MM.1S (cell line): ENCODE data around the gene ANKMY2.

Experiments
- DNase-seq: peaks from one replicate; pipeline ENCODE4 v3.0.0-alpha.2; 2015
- H2AFZ ChIP-seq: fragments of 300-600 bp; sonication (generic); 2 replicates; pipeline ENCODE4 v1.6.0; 2016; ENCODE audit warnings: antibody characterized with exemption, low read length
- H3F3A ChIP-seq: fragments of 300-600 bp; sonication (generic); 2 replicates; pipeline ENCODE4 v1.6.1; 2016; ENCODE audit warnings: mild to moderate bottlenecking, antibody characterized with exemption, low read length, moderate library complexity, mixed read lengths; ENCODE audit not compliant: insufficient read depth
- H3K27ac ChIP-seq: fragments of 300-600 bp; sonication (generic); 2 replicates; pipeline ENCODE4 v1.5.1; 2016; ENCODE audit warnings: mild to moderate bottlenecking, low read length
- H3K27me3 ChIP-seq: fragments of 300-600 bp; sonication (generic); replicated peaks from 2 replicates; pipeline ENCODE4 v1.6.0; 2016; ENCODE audit warnings: low read length; ENCODE audit not compliant: insufficient read depth
- H3K36me3 ChIP-seq: fragments of 300-600 bp; sonication (generic); replicated peaks from 2 replicates; pipeline ENCODE4 v1.6.1; 2016; ENCODE audit warnings: mild to moderate bottlenecking, low read length, mixed read lengths; ENCODE audit not compliant: insufficient read depth
- H3K4me1 ChIP-seq: fragments of 300-600 bp; sonication (generic); 2 replicates; pipeline ENCODE4 v1.6.1; 2016; ENCODE audit warnings: low read length, mixed read lengths
- H3K4me2 ChIP-seq: fragments of 300-600 bp; sonication (generic); 2 replicates; pipeline ENCODE4 v1.6.0; 2016; ENCODE audit warnings: low read depth, low read length
- H3K4me3 ChIP-seq: fragments of 300-600 bp; sonication (generic); 2 replicates; pipeline ENCODE4 v1.5.1; 2016; ENCODE audit warnings: low read length, mixed read lengths
- H3K79me2 ChIP-seq: fragments of 300-600 bp; sonication (generic); 2 replicates; pipeline ENCODE4 v1.6.1; 2016; ENCODE audit warnings: mixed run types, low read length, mixed read lengths
- H3K9ac ChIP-seq: fragments of 300-600 bp; sonication (generic); 2 replicates; pipeline ENCODE4 v1.6.1; 2016; ENCODE audit warnings: low read length, mixed read lengths
- H3K9me2 ChIP-seq: fragments of 300-600 bp; sonication (generic); replicated peaks from 2 replicates; pipeline ENCODE4 v1.6.1; 2016; ENCODE audit warnings: mild to moderate bottlenecking, low read length, mixed read lengths; ENCODE audit not compliant: insufficient read depth
- H3K9me3 ChIP-seq: fragments of 300-600 bp; sonication (generic); replicated peaks from 2 replicates; pipeline ENCODE4 v1.6.1; 2016; ENCODE audit warnings: mild to moderate bottlenecking, low read length, mixed read lengths; ENCODE audit not compliant: insufficient read depth
- H4K20me1 ChIP-seq: fragments of 300-600 bp; sonication (generic); 2 replicates; pipeline ENCODE4 v1.6.1; 2016; ENCODE audit warnings: mild to moderate bottlenecking, low read length, moderate library complexity, mixed read lengths; ENCODE audit not compliant: insufficient read depth
- EZH2 ChIP-seq: fragments of 300-600 bp; sonication (generic); optimal IDR thresholded peaks from 2 replicates; pipeline ENCODE3; 2017; ENCODE audit warnings: low read depth, mild to moderate bottlenecking, antibody characterized with exemption, low read length, mixed read lengths
- EZH2phosphoT487 ChIP-seq: fragments of 300-600 bp; sonication (generic); IDR thresholded peaks from 2 replicates; pipeline ENCODE4 v1.6.1; 2018; ENCODE audit warnings: antibody characterized with exemption, low read length
- TF ChIP-seq, protein P1 (sequence below): fragments of 300-600 bp; sonication (generic); IDR thresholded peaks from 2 replicates; pipeline ENCODE4 v1.5.1; 2016; ENCODE audit warnings: antibody characterized with exemption, low read length, mixed read lengths

ANKMY2 gene

DNA sequence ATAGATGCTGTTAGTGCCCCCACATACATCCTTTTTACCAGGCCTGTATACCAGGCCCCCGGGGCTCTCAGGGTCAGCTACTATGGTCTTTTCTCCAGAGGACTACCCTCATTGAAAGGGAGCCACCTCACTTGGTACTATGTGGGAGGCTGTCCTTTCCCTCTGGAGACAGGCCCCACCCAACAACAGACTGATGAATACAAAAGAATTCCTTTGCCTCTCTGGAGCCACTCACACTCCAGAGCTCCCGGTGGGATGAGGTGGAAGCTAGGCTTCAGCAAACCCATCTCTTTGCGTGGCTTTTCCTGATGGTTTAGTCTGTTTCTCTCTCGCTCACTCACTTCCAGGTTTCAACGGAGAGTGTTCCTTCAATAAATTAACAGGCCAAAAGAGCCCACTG lies 30.3 kb downstream of the ANKMY2 start:
- Histone ChIP-seq H3F3A (no peaks in the 10 kb centered on the region), H3K9me2 (no peaks in the 10 kb centered on the region), H3K4me2 (no peak overlapping the region), H2AFZ (no peak overlapping the region), H3K4me1 (no peaks in the 10 kb centered on the region), H3K36me3 (no peaks in the 10 kb centered on the region), H3K27me3 (no peaks in the 10 kb centered on the region), H3K79me2 (no peaks in the 10 kb centered on the region), H3K4me3 (no peak overlapping the region), H3K27ac (no peak overlapping the region), H3K9ac (no peak overlapping the region), H4K20me1 (no peaks in the 10 kb centered on the region), H3K9me3 (no peaks in the 10 kb centered on the region)
- TF ChIP-seq EZH2 (no peak), EZH2phosphoT487 (no peak)
- TF ChIP-seq, protein P1, sequence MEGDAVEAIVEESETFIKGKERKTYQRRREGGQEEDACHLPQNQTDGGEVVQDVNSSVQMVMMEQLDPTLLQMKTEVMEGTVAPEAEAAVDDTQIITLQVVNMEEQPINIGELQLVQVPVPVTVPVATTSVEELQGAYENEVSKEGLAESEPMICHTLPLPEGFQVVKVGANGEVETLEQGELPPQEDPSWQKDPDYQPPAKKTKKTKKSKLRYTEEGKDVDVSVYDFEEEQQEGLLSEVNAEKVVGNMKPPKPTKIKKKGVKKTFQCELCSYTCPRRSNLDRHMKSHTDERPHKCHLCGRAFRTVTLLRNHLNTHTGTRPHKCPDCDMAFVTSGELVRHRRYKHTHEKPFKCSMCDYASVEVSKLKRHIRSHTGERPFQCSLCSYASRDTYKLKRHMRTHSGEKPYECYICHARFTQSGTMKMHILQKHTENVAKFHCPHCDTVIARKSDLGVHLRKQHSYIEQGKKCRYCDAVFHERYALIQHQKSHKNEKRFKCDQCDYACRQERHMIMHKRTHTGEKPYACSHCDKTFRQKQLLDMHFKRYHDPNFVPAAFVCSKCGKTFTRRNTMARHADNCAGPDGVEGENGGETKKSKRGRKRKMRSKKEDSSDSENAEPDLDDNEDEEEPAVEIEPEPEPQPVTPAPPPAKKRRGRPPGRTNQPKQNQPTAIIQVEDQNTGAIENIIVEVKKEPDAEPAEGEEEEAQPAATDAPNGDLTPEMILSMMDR = no peak
- no peak for DNase-seq

DNA sequence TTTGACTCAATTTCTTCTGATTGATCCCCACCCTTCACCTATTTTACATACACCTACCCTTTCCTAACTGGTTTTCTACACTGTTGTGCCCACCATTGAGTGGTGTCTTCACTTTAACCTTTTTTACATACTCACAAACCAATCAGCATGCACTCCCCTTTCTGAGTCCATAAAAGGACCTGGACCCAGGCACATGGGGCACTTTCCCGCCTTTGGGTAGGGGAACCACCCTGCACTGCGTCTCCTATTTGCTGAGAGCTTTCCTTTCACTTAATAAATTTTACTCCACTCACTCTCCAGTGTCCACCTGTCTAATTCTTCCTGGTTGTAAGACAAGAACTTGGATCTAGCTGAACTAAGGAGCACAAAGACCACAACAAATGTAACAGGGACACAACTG lies 33.8 kb downstream of the ANKMY2 start:
- H3K79me2 ChIP-seq = no peaks in the 10 kb centered on the region
- no peak for DNase-seq
- no peak overlapping the region for H3K9ac ChIP-seq
- H3K9me2 ChIP-seq = no peaks in the 10 kb centered on the region
- H4K20me1 ChIP-seq = no peaks in the 10 kb centered on the region
- no peaks in the 10 kb centered on the region for H3F3A ChIP-seq
- TF ChIP-seq EZH2 (no peak), EZH2phosphoT487 (no peak)
- H3K36me3 ChIP-seq = no peaks in the 10 kb centered on the region
- no peaks in the 10 kb centered on the region for H3K27me3 ChIP-seq
- no peaks in the 10 kb centered on the region for H3K9me3 ChIP-seq
- H2AFZ ChIP-seq = no peak overlapping the region
- H3K4me2 ChIP-seq = no peak overlapping the region
- H3K4me1 ChIP-seq = no peaks in the 10 kb centered on the region
- H3K27ac ChIP-seq = no peak overlapping the region
- no peak overlapping the region for H3K4me3 ChIP-seq

DNA sequence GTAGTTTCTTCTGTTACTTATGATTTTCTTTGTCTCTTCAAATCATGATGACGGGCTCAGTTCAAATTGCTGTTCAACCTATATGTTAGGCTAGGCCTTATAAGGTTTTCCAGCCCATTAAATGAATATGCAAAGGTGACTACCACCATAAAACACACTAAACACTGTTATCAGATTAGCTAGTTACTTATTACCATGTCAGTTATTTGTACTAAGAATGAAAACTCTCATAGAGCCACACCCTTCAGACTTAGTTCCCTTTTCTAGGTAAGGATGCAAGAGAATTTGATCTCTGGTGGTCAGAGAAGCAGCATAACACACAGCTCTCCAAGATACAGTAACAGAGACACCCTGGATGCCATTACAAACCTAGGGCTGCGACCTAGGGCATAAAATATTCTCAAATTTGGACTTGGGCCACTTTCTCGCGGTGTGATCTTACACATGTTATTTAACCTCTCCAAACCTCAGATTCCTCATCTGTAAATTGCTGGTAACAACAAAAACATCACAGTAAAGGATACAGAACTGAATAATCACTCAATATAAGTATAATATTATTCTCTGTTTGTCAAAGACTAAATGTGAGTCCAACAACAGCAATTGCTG lies 35.6 kb downstream of the ANKMY2 start:
- no peak for DNase-seq

DNA sequence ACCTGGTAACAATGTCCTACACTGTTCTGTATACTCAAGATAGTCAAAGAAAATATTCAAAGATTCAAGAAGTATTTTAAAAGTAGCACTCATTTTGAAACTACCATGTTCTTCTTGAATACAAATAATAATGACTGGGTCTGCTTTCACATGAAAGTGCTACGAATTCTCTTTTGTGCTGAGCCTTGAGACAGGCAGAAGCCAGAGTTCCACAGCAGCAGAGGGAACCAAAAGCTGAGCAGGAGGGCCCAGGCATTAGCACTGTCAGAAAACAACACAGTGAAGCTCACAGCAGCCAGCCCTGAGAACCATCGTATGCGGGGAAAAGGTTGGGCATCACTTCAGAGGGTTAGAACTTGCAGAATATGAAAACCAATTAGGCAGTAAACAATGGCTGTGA lies 38.9 kb downstream of the ANKMY2 start:
- DNase-seq = no peak
- H2AFZ ChIP-seq = no peak overlapping the region
- no peak overlapping the region for H3K27ac ChIP-seq
- no peaks in the 10 kb centered on the region for H3F3A ChIP-seq
- H4K20me1 ChIP-seq = no peaks in the 10 kb centered on the region
- no peak overlapping the region for H3K4me3 ChIP-seq
- H3K4me2 ChIP-seq = no peak overlapping the region
- H3K9me2 ChIP-seq = no peaks in the 10 kb centered on the region
- TF ChIP-seq EZH2phosphoT487 = no peak
- TF ChIP-seq, protein P1 = no peak
- no peak for TF ChIP-seq EZH2
- H3K36me3 ChIP-seq = no peaks in the 10 kb centered on the region
- H3K9ac ChIP-seq = no peak overlapping the region
- H3K4me1 ChIP-seq = no peaks in the 10 kb centered on the region
- H3K79me2 ChIP-seq = no peaks in the 10 kb centered on the region
- H3K9me3 ChIP-seq = no peaks in the 10 kb centered on the region
- no peaks in the 10 kb centered on the region for H3K27me3 ChIP-seq

More for the DNA sequence above, 35.6 kb downstream of the ANKMY2 start:
- Histone ChIP-seq H3K27me3 (no peaks in the 10 kb centered on the region), H3K27ac (no peak overlapping the region), H4K20me1 (no peaks in the 10 kb centered on the region), H3K4me3 (no peak overlapping the region), H3K4me1 (no peaks in the 10 kb centered on the region), H2AFZ (no peak overlapping the region), H3K9me3 (no peaks in the 10 kb centered on the region), H3K4me2 (no peak overlapping the region), H3K9me2 (no peaks in the 10 kb centered on the region), H3K9ac (no peak overlapping the region), H3K36me3 (no peaks in the 10 kb centered on the region), H3K79me2 (no peaks in the 10 kb centered on the region), H3F3A (no peaks in the 10 kb centered on the region)
- TF ChIP-seq, protein P1 = no peak
- TF ChIP-seq EZH2phosphoT487 (no peak), EZH2 (no peak)
